Uterus (tissue), 2 donors: ENCODE measurements around the gene FAM3C.

Experiments used
- POLR2A ChIP-seq, 2 donors: fragments of 450-650 bp; IDR thresholded peaks; one replicate each; pipeline ENCODE4 v1.6.1; 2016; ENCODE audit warnings: antibody characterized with exemption in 2 of 2, mild to moderate bottlenecking in 1 of 2, moderate library complexity in 1 of 2
- TF ChIP-seq, protein P1 (sequence below), 4 experiments: fragments of 200-600 bp in 2 of 4; fragments of 450-650 bp in 2 of 4; sonication (generic) in 2 of 4; IDR thresholded peaks; one replicate each; pipeline ENCODE4 v1.5.1; 2016 to 2019; ENCODE audit warnings: antibody characterized with exemption in 4 of 4, mild to moderate bottlenecking in 2 of 4, moderate library complexity in 1 of 4

DNA sequence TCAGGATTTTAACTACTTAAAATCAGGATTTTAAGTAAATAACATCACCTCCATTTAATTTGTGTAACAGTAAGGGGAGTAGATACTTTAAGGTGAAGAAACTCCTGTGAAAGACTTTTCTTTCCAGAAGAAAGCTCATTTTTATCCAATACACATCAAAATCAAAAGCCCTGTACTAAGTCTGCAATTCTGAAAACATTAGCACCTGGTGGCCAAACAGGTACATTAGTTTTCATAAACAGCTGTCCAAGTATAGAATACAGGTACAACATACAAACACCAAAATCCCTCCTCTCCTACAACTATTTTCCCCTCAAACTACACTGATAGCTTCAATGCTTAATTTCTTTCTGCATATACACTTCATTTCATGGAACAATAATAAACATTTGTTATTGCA, 22.9 kb downstream of the FAM3C start:
- TF ChIP-seq, protein P1, sequence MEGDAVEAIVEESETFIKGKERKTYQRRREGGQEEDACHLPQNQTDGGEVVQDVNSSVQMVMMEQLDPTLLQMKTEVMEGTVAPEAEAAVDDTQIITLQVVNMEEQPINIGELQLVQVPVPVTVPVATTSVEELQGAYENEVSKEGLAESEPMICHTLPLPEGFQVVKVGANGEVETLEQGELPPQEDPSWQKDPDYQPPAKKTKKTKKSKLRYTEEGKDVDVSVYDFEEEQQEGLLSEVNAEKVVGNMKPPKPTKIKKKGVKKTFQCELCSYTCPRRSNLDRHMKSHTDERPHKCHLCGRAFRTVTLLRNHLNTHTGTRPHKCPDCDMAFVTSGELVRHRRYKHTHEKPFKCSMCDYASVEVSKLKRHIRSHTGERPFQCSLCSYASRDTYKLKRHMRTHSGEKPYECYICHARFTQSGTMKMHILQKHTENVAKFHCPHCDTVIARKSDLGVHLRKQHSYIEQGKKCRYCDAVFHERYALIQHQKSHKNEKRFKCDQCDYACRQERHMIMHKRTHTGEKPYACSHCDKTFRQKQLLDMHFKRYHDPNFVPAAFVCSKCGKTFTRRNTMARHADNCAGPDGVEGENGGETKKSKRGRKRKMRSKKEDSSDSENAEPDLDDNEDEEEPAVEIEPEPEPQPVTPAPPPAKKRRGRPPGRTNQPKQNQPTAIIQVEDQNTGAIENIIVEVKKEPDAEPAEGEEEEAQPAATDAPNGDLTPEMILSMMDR (IDR thresholded peaks at IDR 0.05) = no peak
- no peak for TF ChIP-seq POLR2A (IDR thresholded peaks at IDR 0.05)
